G401 (cell line): ENCODE data around the gene ARMC9. TPM values are rescaled to one million over a fixed set of nuclear protein-coding genes. Genes with fewer than 3 reads are reported as not detected.

ENCODE experiments used
- DNase-seq: peaks from one replicate; pipeline ENCODE4 v3.0.0-alpha.2; 2015; ENCODE audit warnings: low spot score
- in situ Hi-C: cut with HindIII; loops from 2 replicates; pipeline ENCODE4 v1.10.0; 2016; ENCODE audit warnings: low sequenced_read_pairs, mixed read lengths
- total RNA-seq: library from RNA; depleted of rRNA; stranded (reverse); fragments of >200 nt; shearing (Covaris generic); gene quantifications from 2 replicates; pipeline ENCODE4 v1.2.3, GENCODE V29; 2014

ARMC9 gene
- total RNA-seq, 1 experiment from 2014 or later = 166 TPM

DNA sequence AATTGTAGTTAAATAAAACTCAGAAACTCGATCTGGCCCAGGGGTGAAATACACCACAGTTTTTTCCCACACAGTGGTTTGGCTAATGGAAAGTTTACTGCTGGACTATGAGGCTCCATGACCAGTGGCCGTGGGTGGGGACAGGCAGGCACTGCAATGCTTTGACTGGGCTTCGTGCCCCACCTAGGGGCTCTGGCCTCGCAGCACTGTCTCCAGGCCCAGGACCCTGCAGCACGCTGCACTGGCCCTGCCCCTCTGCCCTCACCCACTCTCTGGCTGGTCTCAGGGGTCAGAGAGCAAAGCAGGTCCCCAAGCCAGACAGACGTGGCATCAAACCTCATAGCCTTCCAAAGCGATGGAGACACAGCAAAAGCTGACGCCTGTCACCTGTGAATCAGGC, 183.7 kb downstream of the ARMC9 start:
- no peak for DNase-seq
- in situ Hi-C loops = no loop called here

DNA sequence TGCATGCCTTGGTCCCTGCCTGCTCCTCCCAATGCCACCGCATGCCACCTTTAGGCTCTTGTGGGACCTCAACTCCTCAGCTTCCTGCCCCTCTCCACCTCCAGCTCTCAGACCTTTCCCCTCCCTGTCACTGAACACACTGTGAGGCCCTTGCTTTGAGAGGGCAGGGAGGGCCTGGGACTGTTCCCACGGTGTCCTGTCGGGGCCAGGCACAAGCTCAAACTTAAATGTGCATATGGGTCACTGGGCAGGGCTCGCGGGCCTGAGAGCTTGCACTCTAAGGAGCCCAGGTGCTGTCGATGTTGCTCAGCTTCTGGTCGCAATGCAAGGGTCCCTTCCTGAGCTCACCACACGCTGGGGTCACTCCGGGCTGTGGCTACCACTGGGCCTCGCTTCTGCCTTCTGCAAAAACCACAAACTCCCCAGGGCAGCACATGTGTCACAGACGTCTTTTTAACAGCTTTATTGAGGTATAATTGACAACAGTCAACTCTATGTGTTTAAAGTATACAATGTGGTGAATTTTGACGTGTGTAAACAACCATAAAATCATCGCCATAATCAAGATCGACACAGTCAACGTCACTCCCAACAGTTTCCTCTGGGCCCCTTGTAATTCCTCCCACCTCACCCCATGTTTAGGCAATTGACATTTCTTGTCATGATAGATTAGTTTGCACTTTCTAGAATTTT, 185.1 kb downstream of the ARMC9 start:
- in situ Hi-C loops = no loop called here
- no peak for DNase-seq

DNA sequence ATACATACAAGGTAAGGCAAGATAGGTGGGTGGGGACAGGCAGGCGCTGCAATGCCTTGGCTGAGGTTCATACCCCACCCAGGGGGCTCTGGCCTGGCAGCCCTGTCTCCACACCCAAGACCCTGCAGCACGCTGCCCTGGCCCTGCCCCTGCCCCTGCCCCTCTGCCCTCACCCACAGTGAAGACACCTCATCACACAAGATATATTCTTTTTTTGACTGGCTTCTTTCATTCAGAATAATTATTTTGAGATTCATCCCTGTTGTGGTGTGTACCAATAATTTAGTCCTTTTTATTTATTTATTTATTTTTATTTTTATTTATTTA, 185.6 kb downstream of the ARMC9 start:
- in situ Hi-C loops = no loop called here
- DNase-seq = no peak

DNA sequence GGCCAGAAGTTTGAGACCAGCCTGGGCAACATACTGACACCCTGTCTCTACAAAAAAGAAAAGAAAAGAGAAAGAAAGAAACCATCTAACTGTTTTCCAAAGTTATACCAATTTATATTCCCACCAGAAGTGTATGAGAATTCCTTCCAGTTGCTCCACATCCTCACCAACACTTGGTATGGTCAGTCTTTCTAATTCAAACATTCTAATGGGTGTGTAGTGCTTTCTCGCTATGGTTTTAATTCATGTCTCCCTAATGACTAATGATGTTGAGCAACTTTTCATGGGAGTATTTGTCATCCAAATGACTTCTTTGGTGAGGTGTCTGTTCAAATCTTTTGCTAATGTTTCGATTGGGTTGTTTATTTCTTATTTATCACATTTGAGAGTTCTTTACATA, 186.5 kb downstream of the ARMC9 start:
- in situ Hi-C loops = no loop called here
- DNase-seq = no peak

DNA sequence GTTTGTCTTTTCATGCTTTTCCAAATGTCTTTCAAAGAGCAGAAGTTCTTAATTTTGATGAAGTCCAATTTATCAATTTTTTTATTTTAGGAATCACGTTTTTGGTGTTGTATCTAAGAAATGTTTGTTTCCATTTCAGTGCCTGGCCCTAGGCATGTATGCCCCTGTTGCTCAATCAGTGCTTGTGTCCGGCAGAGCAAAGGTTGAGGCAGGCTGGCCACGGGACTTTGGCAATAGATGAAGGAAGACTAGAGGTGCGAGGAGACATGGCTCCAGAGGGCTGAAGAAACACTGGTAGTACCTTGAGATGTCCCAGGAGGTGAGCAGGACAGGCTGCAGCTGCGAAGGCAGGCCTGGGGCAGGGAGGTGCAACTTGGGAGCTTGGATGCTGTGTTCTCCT, 187.0 kb downstream of the ARMC9 start:
- no peak for DNase-seq
- in situ Hi-C loops = no loop called here

DNA sequence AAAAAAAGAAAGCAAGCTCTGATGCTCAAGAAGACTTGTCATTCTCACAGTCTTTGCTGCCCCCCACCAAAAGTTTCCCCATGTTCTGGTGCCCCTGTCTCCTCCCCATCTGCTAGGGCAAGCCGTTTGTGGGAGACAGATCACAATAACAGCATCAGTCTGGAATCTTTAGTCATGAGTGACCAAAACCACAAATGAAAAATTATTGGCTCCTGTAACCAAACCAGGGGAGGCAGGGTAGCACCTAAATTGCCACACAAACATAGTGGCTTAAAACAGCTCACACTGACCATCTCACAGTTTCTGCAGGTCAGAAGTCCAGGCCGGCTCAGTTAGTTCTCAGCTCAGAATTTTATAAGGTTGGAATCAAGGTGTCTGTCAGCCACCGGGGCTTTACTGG, 188.0 kb downstream of the ARMC9 start:
- in situ Hi-C loops = no loop called here

DNA sequence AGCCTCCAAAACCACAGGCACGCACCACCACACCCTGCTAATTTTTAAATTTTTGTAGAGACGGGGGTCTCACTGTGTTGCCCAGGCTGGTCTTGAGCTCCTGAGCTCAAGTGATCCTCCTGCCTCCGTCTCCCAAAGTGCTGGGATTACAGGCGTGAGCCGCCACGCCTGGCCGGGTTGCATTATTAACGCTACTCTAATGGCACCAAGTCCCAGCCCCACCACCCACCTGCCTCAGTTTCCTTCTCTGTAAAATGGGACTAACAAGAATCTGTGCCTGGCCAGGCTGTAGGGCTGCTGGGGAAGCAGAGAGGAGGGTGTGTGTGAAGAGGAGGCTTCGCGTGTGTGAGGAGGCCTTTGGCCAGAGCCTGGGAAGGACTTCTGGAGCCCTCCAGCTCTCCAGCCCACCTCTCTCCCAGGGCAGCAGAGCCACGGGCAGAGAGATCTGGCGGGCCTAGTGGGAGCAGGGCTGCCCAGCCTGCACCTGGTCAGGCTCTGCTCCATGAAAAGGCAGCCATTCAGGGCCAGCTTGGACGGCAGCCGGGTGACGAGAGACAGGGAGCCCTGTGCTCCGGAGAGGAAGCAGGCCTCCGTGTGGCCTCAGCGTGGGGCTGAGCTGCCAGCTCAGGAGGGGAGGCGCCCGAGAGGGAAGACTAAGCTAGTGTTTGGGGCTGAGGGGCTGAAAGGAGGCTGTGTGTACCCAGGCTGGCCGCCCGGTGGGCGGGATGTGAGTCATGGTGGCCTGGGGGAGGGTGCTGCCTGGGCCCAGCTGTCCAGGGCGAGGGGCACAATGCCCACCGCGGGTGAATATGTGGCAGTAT, 189.7 kb downstream of the ARMC9 start:
- in situ Hi-C loops = no loop called here
- DNase-seq = peak; percentile 15

More for the DNA sequence above, 188.0 kb downstream of the ARMC9 start:
- DNase-seq = no peak

DNA sequence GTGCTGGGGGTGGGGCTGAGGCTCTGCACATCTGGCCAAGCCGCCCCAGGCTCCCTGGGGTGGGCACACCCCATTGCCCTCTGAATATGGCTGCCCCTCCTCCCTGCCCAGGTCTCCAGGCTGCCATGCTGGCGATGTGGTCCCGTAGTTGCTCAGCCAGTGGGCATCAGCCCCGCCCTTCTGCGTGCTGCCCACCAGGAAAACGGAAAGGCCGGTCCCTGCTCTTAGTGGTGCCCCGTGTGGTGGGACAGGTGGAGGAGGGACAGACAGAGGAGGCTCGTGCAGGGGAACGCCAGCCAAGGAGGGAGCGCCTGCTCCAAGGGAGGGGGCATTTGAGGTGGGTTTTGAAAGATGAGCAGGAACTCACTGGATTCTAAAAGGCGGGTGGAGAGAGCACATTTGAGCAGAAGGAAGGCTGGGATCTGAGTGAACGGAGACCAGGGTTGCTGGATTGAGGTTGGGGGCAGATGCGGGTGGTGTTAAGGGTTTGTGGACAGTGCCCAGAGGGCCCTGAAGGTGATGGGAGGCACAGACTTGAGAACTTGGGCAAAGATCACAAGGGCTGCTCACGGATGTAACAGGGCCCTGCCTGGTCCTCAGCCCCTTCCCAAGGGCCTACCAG, 190.4 kb downstream of the ARMC9 start:
- in situ Hi-C loops = no loop called here
- no peak for DNase-seq

DNA sequence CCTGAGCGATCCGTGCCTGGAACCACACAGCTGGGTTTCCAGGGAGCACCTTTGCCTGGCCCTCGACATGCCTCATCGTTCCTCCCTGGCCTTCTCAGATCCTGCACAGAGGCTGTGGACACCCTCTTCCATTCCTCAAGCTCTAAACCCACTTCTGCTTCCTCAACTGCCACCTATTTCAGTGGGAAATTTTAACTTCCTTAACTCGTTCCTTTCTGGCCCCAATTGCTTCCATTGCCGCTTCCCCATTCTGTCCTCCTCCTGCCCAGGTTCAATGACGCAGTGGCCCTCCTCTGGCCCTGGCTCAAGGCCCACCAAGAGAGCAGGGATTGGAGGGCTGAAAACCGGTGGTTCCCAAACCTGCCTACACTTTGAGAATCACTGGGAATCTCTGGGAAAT, 192.2 kb downstream of the ARMC9 start:
- in situ Hi-C loops = no loop called here
- DNase-seq = no peak

DNA sequence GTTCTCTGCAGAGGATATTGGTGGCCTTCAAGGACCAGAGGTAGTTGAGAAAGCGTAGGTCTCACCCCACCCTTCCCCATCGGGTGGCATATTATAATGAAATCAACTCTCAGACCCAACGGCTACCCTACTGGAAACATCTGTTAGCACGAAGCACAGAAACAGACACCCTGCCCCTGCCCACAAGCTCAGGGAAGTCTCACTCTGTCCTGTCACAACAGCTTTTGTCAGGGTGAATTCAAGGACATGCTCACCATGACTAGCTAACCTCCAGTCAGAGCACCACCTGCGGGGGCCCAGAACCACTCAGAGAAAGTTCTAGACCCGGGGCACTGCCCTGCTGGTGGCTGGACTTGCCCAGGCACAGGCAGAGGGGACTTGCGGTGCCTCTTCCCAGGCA, 193.6 kb downstream of the ARMC9 start:
- DNase-seq = no peak

DNA sequence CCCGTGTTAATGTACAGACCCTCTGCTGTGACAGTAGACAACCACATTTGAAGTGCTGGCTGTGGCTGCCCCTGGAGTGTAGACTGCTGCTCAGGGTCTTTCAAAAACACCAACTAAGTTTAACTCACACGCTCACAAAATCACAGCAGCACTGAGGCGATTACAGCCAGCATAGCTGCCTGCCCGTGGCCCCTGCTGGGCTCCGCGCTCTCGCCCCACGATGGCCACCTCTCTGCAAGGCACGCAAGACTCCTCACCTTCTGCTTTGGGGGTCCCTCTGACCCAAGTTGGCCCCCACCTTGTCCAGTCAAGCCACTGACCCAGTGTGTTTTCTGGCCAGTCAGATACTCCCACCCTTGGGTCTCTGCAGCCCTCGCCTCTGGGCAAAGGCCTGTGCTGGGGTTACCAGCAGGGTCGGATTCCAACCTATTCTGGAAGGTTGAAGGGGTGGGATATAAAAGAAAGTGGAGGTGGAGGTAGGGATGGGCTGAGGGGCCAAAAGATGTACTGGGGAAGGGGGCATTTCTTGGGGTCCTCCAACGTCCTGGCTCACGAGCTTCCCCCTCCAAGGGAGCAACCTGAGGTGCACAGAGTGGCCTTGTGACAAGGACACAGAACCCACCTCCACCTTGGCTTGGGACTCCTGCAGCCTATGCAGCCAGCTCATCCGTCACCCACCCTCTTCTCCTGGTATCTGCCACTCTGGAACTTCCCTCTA, 194.2 kb downstream of the ARMC9 start:
- DNase-seq = no peak
- in situ Hi-C loops = no loop called here

More for the DNA sequence above, 193.6 kb downstream of the ARMC9 start:
- in situ Hi-C loops = no loop called here

DNA sequence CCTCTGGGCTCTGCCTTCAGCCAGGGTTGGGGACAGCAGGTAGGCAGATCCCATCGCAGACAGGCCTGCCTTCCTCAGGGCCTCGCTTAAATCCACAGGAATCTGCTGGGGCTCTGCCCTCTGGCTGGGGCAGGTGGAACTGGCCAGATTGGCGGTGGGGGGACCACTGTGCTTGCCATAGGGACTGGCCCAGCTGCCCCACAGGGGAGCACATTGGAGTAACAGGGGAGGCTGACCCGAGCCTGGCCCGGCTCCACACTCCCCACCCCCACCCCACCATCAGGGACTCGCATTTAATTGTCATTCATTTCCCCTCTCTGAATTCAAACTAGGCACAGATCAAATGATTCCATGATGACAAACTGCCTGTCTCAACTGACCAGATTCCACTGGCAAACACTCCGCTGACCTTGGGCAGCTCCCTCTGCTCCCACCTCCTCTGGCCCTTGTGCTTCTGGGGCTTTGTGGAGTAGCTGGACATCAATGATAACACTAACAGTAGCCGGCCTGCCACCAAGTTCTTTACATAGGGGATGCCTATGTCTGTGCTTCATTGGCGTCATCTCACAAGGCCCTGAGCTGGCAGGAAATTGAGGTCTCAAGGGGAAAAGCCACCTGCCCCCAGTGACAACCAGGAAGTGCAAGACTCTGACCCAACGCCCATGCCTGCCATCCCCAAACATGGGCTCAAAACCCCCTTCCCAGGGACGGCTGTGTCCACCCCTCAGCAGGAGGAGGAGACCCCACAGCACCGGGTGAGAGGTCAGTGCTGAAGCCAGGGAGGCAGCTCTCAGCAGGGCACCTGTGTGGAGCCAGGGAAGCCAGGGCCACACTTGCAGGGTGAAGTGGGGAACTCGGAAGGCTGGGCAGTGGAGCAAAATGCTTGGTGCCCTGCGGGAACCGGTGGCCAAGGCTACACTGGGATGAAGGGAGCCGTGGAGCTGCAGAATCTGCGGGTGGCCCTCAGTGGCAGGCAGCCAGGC, 195.0 kb downstream of the ARMC9 start:
- in situ Hi-C loops = no loop called here
- no peak for DNase-seq

DNA sequence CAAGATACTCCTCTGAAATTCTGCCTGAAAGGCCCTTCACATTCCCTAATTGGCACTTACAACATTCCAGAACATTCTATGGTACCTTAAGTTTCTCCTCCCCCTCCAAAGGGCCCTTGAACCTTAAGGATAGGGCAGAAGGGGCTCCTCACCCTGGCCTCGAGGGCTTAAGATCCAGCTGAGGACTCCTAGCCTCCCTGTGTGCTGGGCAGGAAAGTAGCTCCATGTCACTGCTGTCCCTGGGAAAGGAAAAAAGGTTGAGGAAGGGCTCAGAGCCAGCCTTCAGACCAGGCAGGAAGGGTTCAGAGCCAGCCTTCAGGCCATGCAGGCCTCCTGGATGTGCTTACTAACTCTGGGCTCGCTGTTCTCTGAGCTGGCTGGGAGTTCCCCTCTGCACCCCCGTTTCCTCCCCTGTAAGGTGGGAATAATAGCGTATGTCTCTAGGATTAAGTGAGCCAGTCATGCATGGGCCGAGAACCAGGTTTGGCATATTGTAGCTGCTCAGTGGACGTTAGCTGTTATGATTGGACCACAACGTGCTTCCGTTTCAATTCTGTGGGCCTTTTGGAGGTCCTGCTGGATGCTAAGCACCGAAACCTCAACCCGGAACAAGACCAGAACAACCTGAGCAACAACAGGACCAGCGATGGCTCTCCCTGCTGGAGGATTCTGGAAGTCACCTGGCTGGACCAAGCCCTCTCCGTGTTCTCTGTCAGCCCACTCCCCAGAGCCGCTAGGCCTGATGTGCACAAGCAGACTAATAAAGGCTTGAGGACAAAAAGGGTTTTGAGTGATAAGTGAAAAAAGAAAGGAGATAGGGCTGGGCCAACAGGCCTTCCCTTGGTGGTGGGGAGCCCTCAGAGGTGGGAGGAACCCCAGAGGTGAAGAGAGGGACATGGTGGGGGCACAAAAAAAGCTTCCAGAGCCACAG, 196.0 kb downstream of the ARMC9 start:
- in situ Hi-C loops = no loop called here
- no peak for DNase-seq

DNA sequence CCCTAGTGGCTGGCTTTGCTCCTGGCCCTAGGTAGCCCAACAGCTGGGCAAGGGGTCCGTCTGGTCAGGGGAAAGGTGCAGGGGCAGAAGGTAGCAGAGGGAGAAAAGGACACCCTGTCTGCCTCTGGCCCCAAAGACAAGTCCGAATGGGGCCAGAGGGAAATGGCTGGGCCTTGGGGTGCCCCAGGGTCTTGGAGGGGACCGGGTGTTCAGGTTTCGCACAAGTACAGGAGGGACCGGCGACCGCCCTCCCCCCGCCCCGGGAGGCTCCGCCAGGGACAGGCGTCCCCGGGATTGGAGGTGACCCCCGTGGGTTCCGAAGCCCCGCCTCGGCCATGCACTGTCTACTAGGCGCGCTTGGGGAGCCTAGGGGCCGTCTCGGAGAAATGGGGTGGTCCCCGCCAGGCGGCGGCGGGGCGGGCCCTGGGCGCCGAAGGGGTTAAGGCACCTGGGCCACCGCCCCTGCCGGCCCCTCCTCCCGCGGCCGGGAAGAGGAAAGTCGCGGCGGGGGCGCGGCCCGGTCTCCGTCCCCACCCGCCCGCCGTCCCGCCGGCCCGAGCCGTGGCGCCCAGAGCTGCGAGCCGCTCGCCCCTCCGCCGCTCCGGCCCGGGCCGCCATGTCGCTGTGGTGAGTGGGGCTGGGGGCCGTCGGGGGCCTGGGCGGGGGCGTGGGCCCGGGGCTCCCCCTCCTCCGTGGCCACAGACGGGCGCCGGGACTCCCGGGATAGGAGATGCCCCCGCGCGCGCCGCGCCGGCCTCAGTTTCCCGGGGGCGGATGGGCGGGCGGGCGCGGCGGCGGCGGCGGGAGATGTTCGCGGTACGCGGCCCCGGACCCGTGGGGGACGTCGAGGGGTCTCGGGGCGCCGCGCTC, 197.0 kb downstream of the ARMC9 start, which contains the start of gene B3GNT7:
Gene B3GNT7, plus strand, starts transcription at position 523 of the 870 bp plus-strand sequence. Its CDS starts 94 bp downstream, at position 617.
- in situ Hi-C loops = no loop called here
- DNase-seq = no peak

DNA sequence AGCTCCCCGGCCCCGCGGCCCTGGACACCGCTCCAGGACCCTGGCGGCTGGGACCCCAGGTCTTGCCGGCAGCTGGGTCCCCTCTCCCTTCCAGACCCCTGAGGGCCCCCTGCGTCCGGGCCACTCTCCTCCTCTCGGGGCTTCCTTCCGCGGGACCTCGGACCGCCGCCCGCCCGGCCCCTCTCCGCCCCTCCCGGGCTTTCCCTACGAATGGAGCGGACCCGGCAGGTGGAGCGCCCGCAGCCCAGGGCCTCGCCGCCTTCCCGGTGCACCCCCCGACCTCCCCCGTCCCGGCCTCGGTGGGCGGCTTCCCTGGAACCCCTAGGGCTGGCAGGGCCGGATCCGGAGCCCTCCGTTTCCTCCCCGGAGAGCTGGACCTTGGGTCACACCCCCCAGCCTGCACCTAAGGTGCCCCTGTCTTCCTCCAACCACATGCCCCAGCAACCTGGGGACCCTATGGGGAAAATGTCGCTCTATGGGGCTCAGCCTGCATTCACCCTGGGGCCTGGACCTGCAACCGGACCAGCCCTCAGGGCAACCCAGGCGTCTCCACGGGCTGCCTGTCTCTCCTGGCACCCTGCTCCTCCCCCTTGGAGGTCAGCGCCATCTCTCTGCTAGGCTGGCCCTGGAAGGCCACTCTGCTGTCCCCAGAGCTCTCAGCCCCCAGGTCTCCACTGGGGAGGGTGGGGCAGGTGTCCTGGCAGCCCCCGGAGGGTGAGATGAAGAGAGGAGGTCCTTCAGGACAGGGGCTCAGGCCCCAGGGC, 197.8 kb downstream of the ARMC9 start:
- DNase-seq = no peak
- in situ Hi-C loops = no loop called here
